Stimulated activated CD4-positive, alpha-beta T cell treated with anti-CD3 and anti-CD28 coated beads, Interleukin-2, amount 100 ng/mL, for 4 hours (primary cell): Measurements from ENCODE around the gene TMEM223.
"Not testable (repeated sequence)": the region's sequence is repeated elsewhere in the genome, so short reads cannot be mapped to it uniquely, and the experiment has no call there.

ENCODE experiments used
- DNase-seq: peaks from one replicate; pipeline ENCODE4 v3.0.0-alpha.2; 2020; ENCODE audit warnings: low read depth

Gene TMEM223

GRCh38 chr11:62801071-62801470 is 9.3 kb upstream of the TMEM223 start:
- no peak for DNase-seq

- no peak for DNase-seq
Measured at GRCh38 chr11:62799486-62799885, 7.7 kb upstream of the TMEM223 start.

DNA sequence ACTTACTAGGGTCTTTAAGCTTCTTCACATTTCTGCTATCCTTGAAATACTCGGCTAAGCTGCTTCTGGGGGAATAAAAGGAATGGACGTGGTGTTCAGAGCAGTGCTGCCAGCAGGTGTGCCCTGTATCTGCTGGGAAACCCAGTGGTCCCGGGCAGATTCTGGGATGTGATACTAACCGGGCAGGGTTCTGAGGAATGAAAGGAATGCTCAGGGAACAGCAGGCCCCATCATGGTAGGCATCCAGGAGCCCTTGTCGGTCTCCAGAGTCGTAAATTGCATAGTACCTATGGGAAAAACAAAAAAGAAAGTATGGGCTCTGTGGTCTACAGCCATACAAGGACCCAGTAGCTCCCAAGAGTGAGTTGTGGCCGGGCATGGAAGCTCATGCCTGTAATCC is 4.5 kb upstream of the TMEM223 start:
- no peak for DNase-seq

- DNase-seq: no peak
Measured at GRCh38 chr11:62794201-62794775, 2.5 kb upstream of the TMEM223 start.

DNA sequence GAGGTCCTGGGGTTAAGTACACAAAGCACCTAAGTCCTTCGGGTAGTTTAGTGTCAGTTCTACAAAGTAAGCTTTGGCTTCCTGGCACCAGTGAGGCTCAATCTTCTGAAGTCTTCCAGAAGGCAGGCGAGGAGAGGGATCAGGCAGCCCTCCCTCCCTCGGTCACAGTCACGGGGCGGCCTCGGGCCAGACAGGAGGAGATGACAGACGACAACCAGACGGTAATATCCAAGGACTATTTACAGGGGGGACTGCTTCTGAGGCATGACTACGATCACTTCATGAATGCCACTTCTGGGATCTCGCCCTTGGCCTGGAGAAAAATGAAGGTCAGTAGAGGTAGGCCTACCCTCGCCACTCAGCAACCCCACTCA is 383 bp upstream of the TMEM223 start:
- DNase-seq: no peak

DNA sequence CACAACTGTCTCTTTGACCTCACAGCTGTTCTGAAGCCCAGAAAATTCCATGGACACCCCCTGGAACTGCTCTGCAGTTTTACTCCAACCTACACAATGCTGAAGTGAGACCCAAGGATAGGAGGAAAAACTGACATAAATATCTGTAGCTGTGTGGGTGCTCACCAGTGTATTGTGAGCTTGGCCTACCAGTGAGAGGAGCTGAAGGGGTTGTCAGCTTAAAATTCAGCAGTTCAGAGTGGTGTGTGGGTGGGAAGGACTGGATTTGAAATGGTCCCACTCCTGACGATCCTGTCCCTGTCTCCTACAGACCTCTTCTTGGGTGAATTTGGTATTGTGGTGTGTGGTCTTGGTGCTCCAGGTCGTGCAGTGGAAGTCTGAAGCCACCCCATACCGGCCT is 2.2 kb downstream of the TMEM223 start:
- DNase-seq: no peak

DNA sequence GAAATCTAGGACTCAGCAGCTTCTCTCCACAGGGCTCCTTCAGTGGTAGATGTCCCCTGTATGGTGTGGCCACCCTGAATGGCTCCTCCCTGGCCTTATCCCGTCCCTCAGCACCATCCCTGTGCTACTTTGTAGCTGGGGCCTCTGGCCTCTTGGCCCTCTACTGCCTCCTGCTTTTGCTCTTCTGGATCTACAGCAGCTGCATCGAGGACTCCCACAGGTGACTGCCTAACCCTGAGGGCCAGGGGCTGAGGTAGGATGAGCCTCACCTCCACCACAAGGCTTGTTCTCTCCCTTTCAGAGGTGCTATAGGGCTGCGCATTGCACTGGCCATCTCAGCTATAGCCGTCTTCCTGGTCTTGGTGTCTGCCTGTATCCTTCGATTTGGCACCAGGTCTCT is 2.8 kb downstream of the TMEM223 start:
- DNase-seq: no peak

GRCh38 chr11:62787005-62787759 is 4.6 kb downstream of the TMEM223 start, which contains the start of gene TMEM179B:
TMEM179B (plus strand) TSS chr11:62787402; CDS start chr11:62787432, 30 bp downstream.
- DNase-seq: peak; percentile 97

DNA sequence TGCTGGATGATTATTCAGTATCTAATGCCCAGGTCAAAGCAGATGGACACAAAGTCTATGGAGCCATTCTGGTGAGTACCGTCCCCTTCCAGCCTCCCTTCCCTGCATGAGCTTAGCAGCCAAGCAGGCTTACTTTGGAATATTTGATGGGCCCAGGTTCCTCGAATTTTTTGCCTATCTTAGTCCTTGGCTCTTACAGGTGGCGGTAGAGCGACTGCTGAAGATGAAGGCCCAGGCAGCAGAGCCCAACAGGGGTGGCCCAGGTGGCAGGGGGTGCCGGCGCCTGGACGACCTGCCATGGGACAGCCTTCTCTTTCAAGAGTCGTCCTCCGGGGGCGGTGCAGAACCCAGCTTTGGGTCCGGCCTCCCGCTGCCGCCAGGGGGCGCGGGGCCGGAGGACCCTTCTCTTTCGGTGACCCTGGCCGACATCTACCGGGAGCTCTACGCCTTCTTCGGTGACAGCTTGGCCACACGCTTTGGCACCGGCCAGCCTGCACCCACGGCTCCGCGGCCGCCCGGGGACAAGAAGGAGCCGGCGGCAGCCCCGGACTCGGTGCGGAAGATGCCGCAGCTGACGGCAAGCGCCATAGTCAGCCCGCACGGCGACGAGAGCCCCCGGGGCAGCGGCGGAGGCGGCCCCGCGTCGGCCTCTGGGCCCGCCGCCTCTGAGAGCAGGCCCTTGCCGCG is 5.3 kb downstream of the TMEM223 start:
- peak; percentile 73 for DNase-seq

GRCh38 chr11:62782753-62783152 is 9.1 kb downstream of the TMEM223 start:
- DNase-seq: no peak

GRCh38 chr11:62778441-62778840 is 13.4 kb downstream of the TMEM223 start:
- no peak for DNase-seq

- no peak for DNase-seq
Measured at GRCh38 chr11:62777389-62777788, 14.4 kb downstream of the TMEM223 start.

- no peak for DNase-seq
Measured at GRCh38 chr11:62775646-62776045, 16.2 kb downstream of the TMEM223 start.

- no peak for DNase-seq
Measured at GRCh38 chr11:62774407-62774806, 17.4 kb downstream of the TMEM223 start.

GRCh38 chr11:62771144-62772021 is 20.4 kb downstream of the TMEM223 start, which contains the start of gene TAF6L:
TAF6L (plus strand) TSS chr11:62771396; CDS start chr11:62775784, 4,388 bp downstream.
- peak; percentile 87 for DNase-seq

DNA sequence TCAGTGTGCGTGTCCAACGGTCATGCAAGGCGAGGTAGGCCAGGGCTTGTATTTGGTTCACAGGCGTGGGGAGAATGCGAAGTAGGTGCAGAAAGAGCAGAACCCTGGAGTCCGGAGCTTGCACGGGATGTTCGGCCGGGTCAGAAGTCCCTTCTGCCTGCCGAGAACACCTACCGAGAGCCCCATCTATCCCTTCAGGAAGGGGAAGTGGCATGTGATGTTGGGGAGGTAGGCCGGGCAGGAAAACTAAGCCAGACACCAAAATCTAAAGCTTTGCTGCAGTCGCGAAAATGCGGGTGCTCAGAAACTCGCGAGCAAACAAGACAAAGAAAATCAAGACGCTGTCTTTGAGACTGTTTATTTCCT is 21.0 kb downstream of the TMEM223 start:
- no peak for DNase-seq

DNA sequence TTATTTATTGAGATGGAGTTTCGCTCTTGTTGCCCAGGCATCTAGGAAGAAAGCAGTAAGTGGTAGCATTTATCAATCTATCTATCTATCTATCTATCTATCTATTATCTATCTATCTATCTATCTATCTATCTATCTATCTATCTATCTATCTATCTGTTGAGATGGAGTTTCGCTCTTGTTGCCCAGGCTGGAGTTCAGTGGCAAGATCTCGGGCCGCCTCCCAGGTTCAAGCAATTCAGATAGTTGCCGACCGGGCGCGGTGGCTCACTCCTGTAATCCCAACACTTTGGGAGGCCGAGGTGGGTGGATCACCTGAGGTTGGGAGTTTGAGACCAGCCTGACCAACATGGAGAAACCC is 31.0 kb downstream of the TMEM223 start:
- DNase-seq: not testable (repeated sequence)

GRCh38 chr11:62757846-62758788 is 33.7 kb downstream of the TMEM223 start:
- DNase-seq: no peak

DNA sequence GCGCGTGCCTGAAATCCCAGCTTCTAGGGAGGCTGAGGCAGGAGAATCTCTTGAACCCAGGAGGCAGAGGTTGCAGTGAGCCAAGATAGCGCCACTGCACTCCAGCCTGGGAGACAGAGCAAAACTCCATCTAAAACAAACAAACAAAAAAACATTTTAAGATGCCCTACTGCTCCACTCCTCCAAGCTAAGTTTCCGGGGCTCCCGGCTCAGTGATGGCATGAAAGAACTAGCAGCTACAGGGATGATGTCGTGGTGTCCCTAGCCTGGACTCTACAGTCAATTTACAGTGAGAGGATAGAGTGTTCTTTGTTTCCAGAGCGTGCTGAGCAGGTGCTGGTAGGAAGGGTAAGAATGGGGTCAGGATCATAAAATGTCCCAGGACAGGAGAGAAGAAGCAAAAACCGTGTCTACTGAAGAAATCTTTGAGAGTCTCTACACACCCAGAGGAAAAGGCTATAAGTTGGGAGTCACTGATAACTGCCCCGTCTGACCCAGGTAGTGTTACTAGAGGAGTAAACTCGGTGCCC is 36.7 kb downstream of the TMEM223 start:
- DNase-seq: no peak

- peak; percentile 95 for DNase-seq
Measured at GRCh38 chr11:62753736-62754603, 37.8 kb downstream of the TMEM223 start, which contains the start of gene ZBTB3. ZBTB3 (minus strand) TSS chr11:62754160; CDS start chr11:62753664, 496 bp downstream.
